SU-DHL-6 (cell line): Measurements from ENCODE around the gene ZNF446.
"Not testable (repeated sequence)": the region's sequence is repeated elsewhere in the genome, so short reads cannot be mapped to it uniquely, and the experiment has no call there.

ENCODE experiments used
- CTCF ChIP-seq: fragments of 200-600 bp; sonication (generic); IDR thresholded peaks from one replicate; pipeline ENCODE4 v1.5.1; 2017; ENCODE audit warnings: antibody characterized with exemption, mild to moderate bottlenecking, low read length, moderate library complexity; ENCODE audit not compliant: insufficient read depth, poor library complexity, severe bottlenecking
- EZH2phosphoT487 ChIP-seq: fragments of 200-600 bp; sonication (generic), shearing (Covaris generic); conservative IDR thresholded peaks from 2 replicates; pipeline ENCODE4 v1.6.1; 2018; ENCODE audit warnings: mild to moderate bottlenecking, antibody characterized with exemption, low read length, moderate library complexity, mixed read lengths

GRCh38 chr19:58449980-58450379, 26.2 kb upstream of the ZNF446 start:
- not testable (repeated sequence) for TF ChIP-seq CTCF, EZH2phosphoT487
